H1 (cell line): Measurements from ENCODE around the gene HHAT. TPM values are rescaled to one million over a fixed set of nuclear protein-coding genes. Genes with fewer than 3 reads are reported as not detected.
A peak's percentile ranks its signal among the peaks of the same experiment; 100 is the strongest.

Experiments used
- BCL11A ChIP-seq, 2 experiments: IDR thresholded peaks; one replicate each; pipeline ENCODE4 v1.6.1; 2011; ENCODE audit warnings: low read depth in 2 of 2, low read length in 2 of 2, mild to moderate bottlenecking in 2 of 2
- KDM1A ChIP-seq: fragments of 200-600, 300-600 bp; sonication (generic); IDR thresholded peaks from 2 replicates; pipeline ENCODE4 v1.7.1; 2016; ENCODE audit warnings: mild to moderate bottlenecking, low read length, borderline replicate concordance
- NANOG ChIP-seq: IDR thresholded peaks from 2 replicates; pipeline ENCODE4 v1.6.1; 2011; ENCODE audit warnings: low read length, low read depth, mild to moderate bottlenecking, inconsistent platforms; ENCODE audit not compliant: insufficient read depth, poor library complexity, severe bottlenecking
- POLR2A ChIP-seq, 2 experiments: IDR thresholded peaks; 1 replicate in 1 of 2; 2 replicates in 1 of 2; pipeline ENCODE4 v1.6.1; 2011; ENCODE audit warnings: low read depth in 2 of 2, low read length in 2 of 2, mild to moderate bottlenecking in 2 of 2; ENCODE audit errors: control extremely low read depth in 1 of 2
- RAD21 ChIP-seq, 2 experiments: IDR thresholded peaks in 1 of 2; conservative IDR thresholded peaks in 1 of 2; 2 replicates each; pipeline ENCODE4 v1.6.1; 2011; ENCODE audit warnings: low read depth in 2 of 2, low read length in 2 of 2, improper control_type of control experiment in 1 of 2, inconsistent platforms in 1 of 2, mild to moderate bottlenecking in 1 of 2, moderate library complexity in 1 of 2
- RNF2 ChIP-seq: fragments of 200-900, 300-1000 bp; sonication (generic); IDR thresholded peaks from 2 replicates; pipeline ENCODE4 v1.7.1; 2016; ENCODE audit warnings: borderline replicate concordance, low read depth, mild to moderate bottlenecking, antibody characterized with exemption, low read length; ENCODE audit not compliant: poor library complexity, severe bottlenecking; ENCODE audit errors: missing control alignments
- SP1 ChIP-seq: IDR thresholded peaks from 2 replicates; pipeline ENCODE4 v1.6.1; 2011; ENCODE audit warnings: low read depth, low read length
- SP4 ChIP-seq: IDR thresholded peaks from 2 replicates; pipeline ENCODE4 v1.6.1; 2012; ENCODE audit warnings: low read length, inconsistent platforms
- SUZ12 ChIP-seq: fragments of 200-600 bp; sonication (generic); IDR thresholded peaks from 2 replicates; pipeline ENCODE4 v1.6.1; 2012; ENCODE audit warnings: mild to moderate bottlenecking, inconsistent platforms, low read length, moderate library complexity, mixed read lengths
- YY1 ChIP-seq: IDR thresholded peaks from 2 replicates; pipeline ENCODE4 v1.6.1; 2011; ENCODE audit warnings: low read depth, mild to moderate bottlenecking, low read length
- ZNF274 ChIP-seq: IDR thresholded peaks from 2 replicates; pipeline ENCODE4 v1.7.0; 2012; ENCODE audit warnings: low read length, borderline replicate concordance; ENCODE audit errors: extremely low read depth
- polyA plus RNA-seq, 7 experiments: library from polyadenylated mRNA; depleted of rRNA in 3 of 7; stranded (reverse) in 5 of 7; unstranded in 2 of 7; fragments of >200 nt in 5 of 7; fragments of 200-250 nt in 2 of 7; gene quantifications; 1 replicate in 5 of 7; 2 replicates in 1 of 7; 4 replicates in 1 of 7; pipeline versions ENCODE4 v1.2.1 to v1.2.3, GENCODE V29; 2011 to 2013; ENCODE audit warnings: missing spikeins in 2 of 7, mixed read lengths in 2 of 7
- total RNA-seq: library from RNA; stranded (reverse); fragmentation: NEBNext Ultra II Directional; extraction: Animal tissue kit (Norgen Biotek cat#: 25700); gene quantifications from 2 replicates; pipeline ENCODE4 v1.2.1, GENCODE V29; 2021

HHAT gene
- total and polyA plus RNA-seq, 2 of the 8 experiments (the other 6 are each of a cell fraction or from before 2014, with no cell fraction given) = 0.15 to 0.51 TPM

- no peak for TF ChIP-seq SUZ12
- TF ChIP-seq RNF2 = no peak
- no peak for TF ChIP-seq ZNF274
- peak; percentile 72; the same call in 1 of the 2 replicates for TF ChIP-seq YY1
- TF ChIP-seq SP4 = no peak
- no peak for TF ChIP-seq POLR2A (IDR thresholded peaks at IDR 0.05; ENCODE audit: control extremely low read depth in 1 of 2, low read depth in 2 of 2, low read length in 2 of 2)
- peak in 1 of 2 experiments; percentile 47; a peak in 2 of 4 replicates for TF ChIP-seq RAD21 (IDR thresholded peaks at IDR 0.05 in 1 of 2, conservative IDR thresholded peaks at IDR 0.05 in 1 of 2; ENCODE audit: low read depth in 2 of 2, low read length in 2 of 2)
- no peak for TF ChIP-seq NANOG
- no peak for TF ChIP-seq BCL11A (IDR thresholded peaks at IDR 0.05; ENCODE audit: low read depth in 2 of 2, low read length in 2 of 2)
- no peak for TF ChIP-seq KDM1A
- TF ChIP-seq SP1 = no peak
- TF ChIP-seq, all 59 proteins: peak for 11
Measured at GRCh38 chr1:210292231-210292871, 36.4 kb upstream of the HHAT start (continued).
